Heart left ventricle (tissue), 13 donors: ENCODE data around the gene RLN2.
"Not testable (repeated sequence)": the region's sequence is repeated elsewhere in the genome, so short reads cannot be mapped to it uniquely, and the experiment has no call there.

ENCODE experiments used
- CTCF ChIP-seq, 12 donors: fragments of 200-600 bp; sonication (generic) in 4 of 12; IDR thresholded peaks; one replicate each; pipeline versions ENCODE4 v1.5.0 to v1.8.0; 2018 to 2022; ENCODE audit warnings: antibody characterized with exemption in 12 of 12, mild to moderate bottlenecking in 5 of 12
- POLR2A ChIP-seq, 2 donors: fragments of 450-650 bp; IDR thresholded peaks; one replicate each; pipeline ENCODE4 v1.6.1; 2017; ENCODE audit warnings: antibody characterized with exemption in 2 of 2, mild to moderate bottlenecking in 2 of 2, moderate library complexity in 2 of 2
- donor health status: ischemic (EF 13 %, LVEDD 7.1; RV severe dilation, severe dysfunction).
- donor health status: DM: no; HTN: yes; CAD: no.
- donor health status: DM: no; HTN: no; CAD: no.
- donor health status: ischemic (EF 25% LVEDD 6.9; RV normal size, moderate dysfunction).
- donor health status: ischemic (EF 25% LVEDD 5.7; RV mildly dilated, moderate dysfunction).
- donor health status: ischemic (EF 35%, LVEDD 5.7; RV mildly dilated, moderate dysfunction).
- donor health status: nonischemic (EF 11% LVEDD 7.7; RV severe dilation, severe dysfunction).
- donor health status: DM: yes; HTN: yes; CAD: no.
- donor health status: PGD.
- donor health status: ischemic (EF 29% LVEDD 5.4; RV normal size, mild dysfunction).
- donor health status: nonischemic (EF 23%, LVEDD 6.1; RV moderate dilation, normal function).

- not testable (repeated sequence) for TF ChIP-seq CTCF, POLR2A (IDR thresholded peaks at IDR 0.05)
Observed at GRCh38 chr9:5331276-5331675, 26.8 kb upstream of the RLN2 start.
